Measurements from ENCODE around the gene HMGXB3. TPM values are rescaled to one million over a fixed set of nuclear protein-coding genes. Genes with fewer than 3 reads are reported as not detected.
A peak's percentile ranks its signal among the peaks of the same experiment; 100 is the strongest.

HMGXB3 gene
- total RNA-seq, 4 donors from 2014 or later, result 47.7 to 58.2 (median 55.3) TPM

GRCh38 chr5:149998281-149998680 lies 2.3 kb upstream of the HMGXB3 start:
- no peak overlapping the region for H3K27ac ChIP-seq
- TF ChIP-seq EP300 (IDR thresholded peaks at IDR 0.05) (no peak), POLR2A (IDR thresholded peaks at IDR 0.05) (no peak), CTCF (IDR thresholded peaks at IDR 0.05) (no peak)
- H3K9me3 ChIP-seq, result no peaks in the 10 kb centered on the region
- no peaks in the 10 kb centered on the region for H3K27me3 ChIP-seq
- no peak for DNase-seq (ENCODE audit: low spot score in 2 of 2)
- 93% methylated on average over 3 of the region's 3 CpGs for WGBS, 2 donors
- peaks cover 0 to 10% (median 0%) of the 10 kb centered on the region in 3 donors for H3K36me3 ChIP-seq
- peaks cover 0 to 66% (median 17%) of the 10 kb centered on the region in 4 donors for H3K4me1 ChIP-seq
- H3K4me3 ChIP-seq, result no peak overlapping the region

- no peak for DNase-seq (ENCODE audit: low spot score in 2 of 2)
- peak overlapping the region in 2 of 4 donors; percentile 88 to 97 for H3K27ac ChIP-seq
- H3K36me3 ChIP-seq, result peaks cover 0 to 14% (median 0%) of the 10 kb centered on the region in 3 donors
- 74 to 80% methylated on average over 3 of the region's 3 CpGs for whole genome bisulfite sequencing, 2 donors
- H3K27me3 ChIP-seq, result no peaks in the 10 kb centered on the region
- no peak for TF ChIP-seq POLR2A (IDR thresholded peaks at IDR 0.05)
- peak overlapping the region in 3 of 4 donors; percentile 69 to 91 (median 90) for H3K4me3 ChIP-seq
- peaks cover 0 to 68% (median 18%) of the 10 kb centered on the region in 4 donors for H3K4me1 ChIP-seq
- no peaks in the 10 kb centered on the region for H3K9me3 ChIP-seq
These were observed 1.2 kb upstream of the HMGXB3 start for GRCh38 chr5:149999359-149999758.

GRCh38 chr5:149999866-150000255 lies 678 bp upstream of the HMGXB3 start:
- TF ChIP-seq EP300 (IDR thresholded peaks at IDR 0.05), result no peak
- TF ChIP-seq CTCF (IDR thresholded peaks at IDR 0.05), result no peak
- no peak for TF ChIP-seq POLR2A (IDR thresholded peaks at IDR 0.05)
- Histone ChIP-seq H3K4me1 (peaks cover 0 to 68% (median 18%) of the 10 kb centered on the region in 4 donors), H3K27ac (peak overlapping the region; percentile 87 to 97 (median 91)), H3K9me3 (no peaks in the 10 kb centered on the region), H3K27me3 (no peaks in the 10 kb centered on the region), H3K4me3 (peak overlapping the region; percentile 69 to 95 (median 90)), H3K36me3 (peaks cover 0 to 18% (median 0%) of the 10 kb centered on the region in 3 donors)
- WGBS, 2 donors, result 12 to 22% methylated on average over 7 of the region's 7 CpGs
- no peak for DNase-seq (ENCODE audit: low spot score in 2 of 2)

GRCh38 chr5:150000990-150001659 lies 586 bp downstream of the HMGXB3 start:
- TF ChIP-seq POLR2A (IDR thresholded peaks at IDR 0.05) (no peak), EP300 (IDR thresholded peaks at IDR 0.05) (no peak), CTCF (IDR thresholded peaks at IDR 0.05) (no peak)
- 0 to 1% methylated on average over 19 to 25 of the region's 44 CpGs for WGBS, 2 donors
- peak overlapping the region; percentile 87 to 97 (median 91) for H3K27ac ChIP-seq
- DNase-seq (ENCODE audit: low spot score in 2 of 2), result no peak
- no peaks in the 10 kb centered on the region for H3K9me3 ChIP-seq
- peaks cover 0 to 69% (median 18%) of the 10 kb centered on the region in 4 donors for H3K4me1 ChIP-seq
- H3K4me3 ChIP-seq, result peak overlapping the region; percentile 69 to 95 (median 90)
- peaks cover 0 to 25% (median 0%) of the 10 kb centered on the region in 3 donors for H3K36me3 ChIP-seq
- no peaks in the 10 kb centered on the region for H3K27me3 ChIP-seq

GRCh38 chr5:150001660-150002486 lies 1.3 kb downstream of the HMGXB3 start:
- Histone ChIP-seq H3K27ac (peak overlapping the region; percentile 87 to 97 (median 91)), H3K27me3 (no peaks in the 10 kb centered on the region), H3K9me3 (no peaks in the 10 kb centered on the region), H3K4me3 (peak overlapping the region; percentile 69 to 95 (median 90)), H3K4me1 (peaks cover 0 to 70% (median 18%) of the 10 kb centered on the region in 4 donors), H3K36me3 (peaks cover 0 to 33% (median 0%) of the 10 kb centered on the region in 3 donors)
- 11 to 12% methylated on average over 8 of the region's 8 CpGs for WGBS, 2 donors
- TF ChIP-seq EP300 (IDR thresholded peaks at IDR 0.05) (peak in 1 of 2 donors; percentile 10), CTCF (IDR thresholded peaks at IDR 0.05) (peak; percentile 46 to 61 (median 49)), POLR2A (IDR thresholded peaks at IDR 0.05) (no peak)
- DNase-seq (ENCODE audit: low spot score in 2 of 2), result peak in 1 of 2 donors; percentile 7

All from tibial nerve (tissue), 4 donors.